Sigmoid colon (tissue), 4 donors: ENCODE results near the gene TAS2R60.

Source experiments
- CTCF ChIP-seq, 4 experiments: fragments of 450-650 bp in 3 of 4; fragments of 200-600 bp in 1 of 4; IDR thresholded peaks; one replicate each; pipeline ENCODE4 v1.5.1; 2016 to 2019; ENCODE audit warnings: antibody characterized with exemption in 4 of 4, mild to moderate bottlenecking in 3 of 4, moderate library complexity in 2 of 4
- EP300 ChIP-seq, 4 donors: sonication (generic); formaldehyde crosslinking; IDR thresholded peaks; one replicate each; pipeline ENCODE4 v1.6.1; 2017; ENCODE audit warnings: antibody characterized with exemption in 4 of 4
- POLR2AphosphoS5 ChIP-seq, 4 donors: sonication (generic); formaldehyde crosslinking; IDR thresholded peaks; one replicate each; pipeline ENCODE4 v1.6.1; 2017; ENCODE audit warnings: antibody characterized with exemption in 4 of 4

- TF ChIP-seq POLR2AphosphoS5 (IDR thresholded peaks at IDR 0.05) (no peak), CTCF (IDR thresholded peaks at IDR 0.05) (no peak), EP300 (IDR thresholded peaks at IDR 0.05) (no peak)
These were observed 40.9 kb downstream of the TAS2R60 start for GRCh38 chr7:143484119-143484518.
